COLO668 (cell line): Measurements from ENCODE around the gene FAM89B.
A peak's percentile ranks its signal among the peaks of the same experiment; 100 is the strongest.

Source experiments
- DNase-seq: peaks from one replicate; lab custom pipeline; 2025; ENCODE audit not compliant: unreplicated experiment; lab: John Stamatoyannopoulos, UW

The FAM89B gene

GRCh38 chr11:65573391-65574079 is 1.2 kb downstream of the FAM89B start:
- no peak for DNase-seq

- peak; percentile 87 for DNase-seq
Observed at GRCh38 chr11:65574109-65574810, 1.9 kb downstream of the FAM89B start.

- DNase-seq = peak; percentile 61
Observed at GRCh38 chr11:65574811-65575567, 2.7 kb downstream of the FAM89B start.

DNA sequence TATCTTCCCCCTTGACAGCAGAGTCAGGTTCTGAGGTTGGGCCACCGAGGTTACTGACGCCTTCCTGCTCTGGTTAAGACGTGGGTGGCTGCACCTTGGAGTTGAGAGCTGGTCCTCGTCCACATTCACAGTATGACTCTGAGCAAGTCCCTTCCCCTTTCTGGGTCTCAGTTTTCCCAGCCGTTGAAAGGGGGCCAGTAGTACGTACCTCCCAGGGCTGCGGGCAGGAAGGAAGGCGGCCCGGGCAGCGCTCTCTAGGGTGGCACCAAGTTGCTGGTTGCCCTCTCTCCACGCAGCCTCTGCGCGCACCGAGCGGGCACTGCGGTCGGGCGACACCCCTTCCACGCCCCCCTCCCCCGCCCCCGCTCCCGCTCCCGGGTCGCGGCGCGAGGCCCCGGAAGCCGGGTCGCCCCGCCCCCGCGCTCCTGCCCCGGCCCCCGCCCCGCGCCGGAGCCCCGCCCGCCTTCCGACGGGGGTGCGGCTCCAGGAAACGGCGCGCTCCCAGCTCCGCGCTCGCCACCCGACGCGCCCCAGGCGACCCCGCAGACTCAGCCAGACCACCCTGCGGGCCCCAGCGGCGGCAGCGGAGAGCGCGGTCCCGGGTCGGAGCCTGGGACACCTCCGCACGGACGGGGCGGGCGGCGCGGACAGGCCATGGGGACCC is 3.4 kb downstream of the FAM89B start, which contains the start of gene EHBP1L1:
TSS of gene EHBP1L1 (plus strand) at position 486 of the 664 bp plus-strand sequence. CDS start 250 bp downstream, outside the sequence.
- peak; percentile 73 for DNase-seq

DNA sequence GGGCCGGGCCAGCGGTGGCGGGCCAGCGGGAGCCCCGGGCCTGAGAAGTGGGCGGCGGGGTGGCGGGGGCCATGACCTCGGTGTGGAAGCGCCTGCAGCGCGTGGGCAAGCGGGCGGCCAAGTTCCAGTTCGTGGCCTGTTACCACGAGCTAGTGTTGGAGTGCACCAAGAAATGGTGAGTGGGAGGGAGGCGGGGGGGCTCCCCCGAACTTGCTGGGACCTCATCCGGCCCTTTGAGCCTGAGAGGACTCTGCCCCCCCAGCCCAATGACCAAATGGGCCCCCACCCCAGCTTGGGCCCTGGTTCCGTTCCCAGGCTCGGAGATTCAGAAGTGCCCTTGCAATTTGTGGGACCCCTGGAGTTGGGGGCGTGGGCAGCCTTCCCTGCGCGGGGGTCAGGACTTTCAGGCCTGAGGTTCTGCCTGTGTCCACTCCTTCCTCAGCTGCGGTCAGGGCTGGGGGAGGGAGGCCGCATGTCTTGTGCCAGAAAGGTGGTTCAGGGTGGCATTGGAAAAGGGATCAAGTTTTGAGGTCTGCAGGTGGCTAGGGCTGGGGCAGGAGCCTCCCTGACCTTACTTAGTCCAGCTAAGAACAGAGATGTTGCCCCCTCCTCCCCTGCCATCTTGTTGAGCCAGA is 4.0 kb downstream of the FAM89B start:
- DNase-seq = no peak

DNA sequence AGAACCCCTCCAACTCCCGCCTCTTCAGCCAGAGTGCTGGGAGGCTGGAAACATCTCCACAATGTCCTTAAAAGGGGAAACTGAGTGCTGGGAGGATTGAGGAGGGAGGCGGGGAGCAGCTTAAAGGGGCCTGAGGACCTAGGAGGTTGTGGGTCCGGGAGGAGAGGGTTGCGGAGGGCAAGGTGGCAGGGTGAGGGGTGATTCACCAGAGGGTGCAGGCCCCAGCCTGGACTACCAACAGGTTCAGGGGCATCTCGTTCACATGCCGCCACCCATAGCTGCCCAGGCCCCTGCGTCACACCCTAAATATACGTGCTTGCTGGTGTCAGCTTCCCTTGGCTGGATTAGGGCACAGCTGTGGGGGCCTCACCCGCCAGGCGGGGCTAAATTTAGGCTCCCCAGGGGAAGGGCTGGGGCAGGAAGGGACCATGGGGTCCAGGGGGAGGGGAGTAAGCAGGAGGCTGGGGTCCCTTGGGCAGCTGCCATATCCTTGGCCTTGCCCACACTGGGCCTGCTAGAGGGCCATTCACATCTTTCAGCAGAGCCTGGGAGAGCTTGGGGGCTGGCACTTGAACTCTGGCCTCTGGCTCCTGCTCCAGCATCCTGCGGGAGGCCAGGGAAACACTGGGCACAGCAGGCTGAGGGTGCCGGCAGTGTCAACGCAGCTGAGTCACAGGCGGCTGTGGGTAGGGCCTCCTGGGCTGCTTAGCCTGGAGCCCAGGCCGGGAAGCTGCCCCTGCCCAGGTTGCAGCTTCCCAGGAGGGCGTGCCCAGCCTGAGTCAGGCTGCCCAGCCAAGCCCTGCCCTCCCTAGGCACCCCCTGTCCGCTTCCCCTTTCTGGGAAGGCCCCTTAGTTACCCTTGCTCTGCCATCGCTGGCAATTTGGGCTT is 4.8 kb downstream of the FAM89B start:
- DNase-seq = peak; percentile 74

GRCh38 chr11:65577756-65578109 is 5.4 kb downstream of the FAM89B start:
- DNase-seq = no peak

DNA sequence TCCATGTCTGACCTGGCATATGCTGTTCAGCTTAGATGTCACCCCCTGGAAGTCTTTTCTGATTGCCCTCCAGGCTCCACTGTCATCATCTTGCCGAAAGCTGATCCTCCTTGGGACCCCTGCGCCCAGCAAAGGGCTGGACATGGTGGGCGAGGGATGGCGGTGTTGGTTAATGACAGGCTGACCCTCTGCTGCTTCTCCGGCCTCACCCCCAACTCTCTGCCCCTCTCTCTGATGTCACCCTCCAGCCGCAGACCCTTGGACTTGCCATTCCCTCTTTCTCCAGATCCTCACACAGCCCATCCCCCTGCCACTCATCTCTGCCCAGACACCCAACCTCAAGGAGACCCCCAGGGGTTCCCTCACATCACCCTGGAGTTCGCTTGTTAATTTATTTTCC is 5.8 kb downstream of the FAM89B start:
- no peak for DNase-seq

DNA sequence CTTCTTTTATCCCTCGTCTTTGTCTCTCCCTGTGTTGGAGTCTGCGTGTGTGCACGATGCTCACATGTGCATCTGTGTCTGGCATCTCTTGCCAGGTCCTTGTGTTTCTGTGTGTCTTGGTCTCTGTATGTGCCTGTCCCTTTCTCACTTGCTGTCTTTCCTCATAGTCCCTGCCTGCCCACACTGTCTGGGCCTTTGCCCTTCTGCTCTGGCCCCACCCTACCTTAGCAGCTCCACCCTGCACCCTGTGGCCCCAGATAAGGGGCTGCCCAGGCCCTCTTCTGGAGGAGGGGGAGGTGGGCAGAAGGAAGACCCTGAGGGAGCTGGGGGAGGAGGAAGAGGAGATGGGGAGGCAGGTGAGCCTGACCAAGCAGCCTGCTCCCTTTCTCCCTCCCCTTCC is 6.3 kb downstream of the FAM89B start:
- no peak for DNase-seq

DNA sequence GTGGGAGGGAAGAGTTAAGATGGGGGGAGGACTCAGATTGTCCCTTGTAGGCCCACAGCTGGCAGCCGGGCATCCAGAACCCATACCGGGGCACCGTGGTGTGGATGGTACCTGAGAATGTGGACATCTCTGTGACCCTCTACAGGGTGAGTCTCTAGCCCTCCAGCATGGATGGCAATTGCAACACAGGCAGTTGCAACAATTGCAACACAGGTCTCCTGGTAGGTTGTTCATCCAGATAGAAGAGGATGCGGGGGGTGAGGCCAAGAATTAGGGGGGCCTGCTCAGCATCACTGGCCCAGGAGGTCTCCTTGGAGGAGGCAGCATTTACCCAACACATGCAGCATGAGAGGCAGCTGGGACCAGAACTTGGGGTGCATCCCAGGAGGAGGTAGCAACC is 7.0 kb downstream of the FAM89B start:
- no peak for DNase-seq

- DNase-seq = no peak
Observed at GRCh38 chr11:65580031-65580692, 7.8 kb downstream of the FAM89B start.

- DNase-seq = no peak
Observed at GRCh38 chr11:65580756-65581155, 8.4 kb downstream of the FAM89B start.

GRCh38 chr11:65581928-65582327 is 9.6 kb downstream of the FAM89B start:
- no peak for DNase-seq

GRCh38 chr11:65583589-65583988 is 11.3 kb downstream of the FAM89B start:
- no peak for DNase-seq

DNA sequence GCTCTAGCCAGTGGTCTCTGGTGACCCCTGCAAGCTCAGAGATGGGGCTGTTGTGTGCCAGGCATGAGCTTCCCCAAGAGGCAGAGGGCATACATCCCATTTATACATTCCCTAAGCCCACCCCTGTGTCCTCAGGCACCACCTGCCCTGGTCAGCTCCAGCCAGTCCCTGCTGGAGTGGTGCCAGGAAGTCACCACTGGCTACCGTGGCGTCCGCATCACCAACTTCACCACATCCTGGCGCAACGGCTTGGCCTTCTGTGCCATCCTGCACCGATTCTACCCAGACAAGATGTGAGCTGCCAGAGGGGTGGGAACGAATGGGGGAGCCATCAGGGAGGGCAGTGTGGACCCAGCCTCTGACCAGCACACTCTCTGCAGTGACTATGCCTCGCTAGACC is 11.8 kb downstream of the FAM89B start:
- DNase-seq = no peak

DNA sequence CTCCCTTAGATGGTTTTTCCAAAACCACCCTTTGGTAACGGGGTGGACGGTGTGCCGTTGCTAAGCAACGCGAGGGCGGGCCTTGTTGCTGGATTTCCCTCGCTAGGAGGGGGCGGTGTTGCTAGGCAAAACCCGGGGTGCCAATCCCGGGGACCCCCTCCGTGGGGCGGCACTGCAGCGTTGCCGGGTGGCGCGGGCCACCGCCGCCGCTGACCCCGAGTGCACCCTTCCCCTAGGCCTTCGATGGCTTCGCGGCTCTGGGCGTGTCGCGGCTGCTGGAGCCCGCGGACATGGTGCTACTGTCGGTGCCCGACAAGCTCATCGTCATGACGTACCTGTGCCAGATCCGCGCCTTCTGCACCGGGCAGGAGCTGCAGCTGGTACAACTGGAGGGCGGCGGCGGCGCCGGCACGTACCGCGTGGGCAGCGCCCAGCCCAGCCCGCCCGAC is 12.4 kb downstream of the FAM89B start:
- DNase-seq = no peak

- peak; percentile 38 for DNase-seq
Observed at GRCh38 chr11:65585396-65586246, 13.3 kb downstream of the FAM89B start.

GRCh38 chr11:65586247-65586630 is 13.9 kb downstream of the FAM89B start:
- no peak for DNase-seq
